Measurements from ENCODE around the gene UFSP1. TPM values are rescaled to one million over a fixed set of nuclear protein-coding genes. Genes with fewer than 3 reads are reported as not detected.

Gene UFSP1
- total and polyA plus RNA-seq, 2 of the 13 experiments (the other 11 are each of a cell fraction or from before 2014, with no cell fraction given): 0.65 to 3.3 TPM

- TF ChIP-seq, protein P1, sequence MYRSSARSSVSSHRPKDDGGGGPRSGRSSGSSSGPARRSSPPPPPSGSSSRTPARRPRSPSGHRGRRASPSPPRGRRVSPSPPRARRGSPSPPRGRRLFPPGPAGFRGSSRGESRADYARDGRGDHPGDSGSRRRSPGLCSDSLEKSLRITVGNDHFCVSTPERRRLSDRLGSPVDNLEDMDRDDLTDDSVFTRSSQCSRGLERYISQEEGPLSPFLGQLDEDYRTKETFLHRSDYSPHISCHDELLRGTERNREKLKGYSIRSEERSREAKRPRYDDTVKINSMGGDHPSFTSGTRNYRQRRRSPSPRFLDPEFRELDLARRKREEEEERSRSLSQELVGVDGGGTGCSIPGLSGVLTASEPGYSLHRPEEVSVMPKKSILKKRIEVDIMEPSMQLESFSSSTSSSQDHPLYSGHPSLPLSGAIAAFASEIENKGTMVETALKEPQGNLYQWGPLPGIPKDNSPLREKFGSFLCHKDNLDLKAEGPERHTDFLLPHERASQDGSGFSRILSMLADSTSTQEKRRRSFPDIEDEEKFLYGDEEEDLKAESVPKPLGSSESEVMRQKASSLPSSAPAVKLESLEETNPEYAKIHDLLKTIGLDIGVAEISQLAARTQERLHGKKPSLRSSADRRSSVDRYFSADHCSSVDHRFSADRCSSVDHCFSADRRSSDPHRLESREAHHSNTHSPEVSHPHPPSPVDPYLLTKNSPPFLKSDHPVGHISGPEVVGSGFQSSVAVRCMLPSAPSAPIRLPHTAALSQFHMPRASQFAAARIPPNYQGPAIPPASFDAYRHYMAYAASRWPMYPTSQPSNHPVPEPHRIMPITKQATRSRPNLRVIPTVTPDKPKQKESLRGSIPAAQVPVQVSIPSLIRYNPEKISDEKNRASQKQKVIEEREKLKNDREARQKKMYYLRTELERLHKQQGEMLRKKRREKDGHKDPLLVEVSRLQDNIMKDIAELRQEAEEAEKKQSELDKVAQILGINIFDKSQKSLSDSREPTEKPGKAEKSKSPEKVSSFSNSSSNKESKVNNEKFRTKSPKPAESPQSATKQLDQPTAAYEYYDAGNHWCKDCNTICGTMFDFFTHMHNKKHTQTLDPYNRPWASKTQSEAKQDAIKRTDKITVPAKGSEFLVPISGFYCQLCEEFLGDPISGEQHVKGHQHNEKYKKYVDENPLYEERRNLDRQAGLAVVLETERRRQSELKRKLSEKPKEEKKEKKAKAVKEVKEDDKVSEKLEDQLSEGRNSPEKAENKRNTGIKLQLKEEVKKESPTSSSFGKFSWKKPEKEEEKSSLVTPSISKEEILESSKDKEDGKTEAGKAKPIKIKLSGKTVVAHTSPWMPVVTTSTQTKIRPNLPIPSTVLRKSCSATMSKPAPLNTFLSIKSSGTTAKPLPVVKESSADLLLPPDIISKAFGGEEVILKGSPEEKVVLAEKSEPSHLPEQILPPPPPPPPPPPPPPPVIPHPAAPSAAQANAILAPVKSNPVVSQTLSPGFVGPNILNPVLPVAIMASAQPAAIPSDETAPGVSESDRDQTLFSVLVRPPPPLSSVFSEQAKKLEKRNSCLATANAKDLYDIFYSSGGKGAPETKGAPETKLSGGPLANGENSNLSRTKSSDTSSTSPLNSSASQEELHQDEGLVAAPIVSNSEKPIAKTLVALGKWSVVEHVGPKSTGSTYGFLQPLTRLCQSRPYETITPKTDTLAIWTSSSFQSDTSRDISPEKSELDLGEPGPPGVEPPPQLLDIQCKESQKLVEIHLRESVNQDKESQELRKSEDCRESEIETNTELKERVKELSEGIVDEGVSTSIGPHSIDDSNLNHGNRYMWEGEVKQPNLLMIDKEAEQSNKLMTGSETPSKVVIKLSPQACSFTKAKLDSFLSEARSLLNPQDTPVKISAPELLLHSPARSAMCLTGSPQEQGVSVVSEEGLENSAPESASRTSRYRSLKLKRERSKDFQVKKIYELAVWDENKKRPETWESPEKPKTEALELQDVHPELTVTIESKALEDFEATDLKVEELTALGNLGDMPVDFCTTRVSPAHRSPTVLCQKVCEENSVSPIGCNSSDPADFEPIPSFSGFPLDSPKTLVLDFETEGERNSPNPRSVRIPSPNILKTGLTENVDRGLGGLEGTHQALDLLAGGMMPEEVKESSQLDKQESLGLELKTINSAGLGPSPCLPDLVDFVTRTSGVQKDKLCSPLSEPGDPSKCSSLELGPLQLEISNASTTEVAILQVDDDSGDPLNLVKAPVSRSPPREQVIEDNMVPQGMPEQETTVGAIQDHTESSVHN (CRISPR knock-in tag; IDR thresholded peaks at IDR 0.05): peak; percentile 7; the same call in 1 of the 2 replicates
- TF ChIP-seq, protein P2, sequence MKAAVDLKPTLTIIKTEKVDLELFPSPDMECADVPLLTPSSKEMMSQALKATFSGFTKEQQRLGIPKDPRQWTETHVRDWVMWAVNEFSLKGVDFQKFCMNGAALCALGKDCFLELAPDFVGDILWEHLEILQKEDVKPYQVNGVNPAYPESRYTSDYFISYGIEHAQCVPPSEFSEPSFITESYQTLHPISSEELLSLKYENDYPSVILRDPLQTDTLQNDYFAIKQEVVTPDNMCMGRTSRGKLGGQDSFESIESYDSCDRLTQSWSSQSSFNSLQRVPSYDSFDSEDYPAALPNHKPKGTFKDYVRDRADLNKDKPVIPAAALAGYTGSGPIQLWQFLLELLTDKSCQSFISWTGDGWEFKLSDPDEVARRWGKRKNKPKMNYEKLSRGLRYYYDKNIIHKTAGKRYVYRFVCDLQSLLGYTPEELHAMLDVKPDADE (CRISPR knock-in tag; IDR thresholded peaks at IDR 0.05): no peak
- peak; percentile 68; the same call in 1 of the 2 replicates for TF ChIP-seq ZBTB20 (CRISPR knock-in tag; IDR thresholded peaks at IDR 0.05; ENCODE audit: borderline replicate concordance, low read depth)
- TF ChIP-seq ZNF460 (CRISPR knock-in tag; IDR thresholded peaks at IDR 0.05; ENCODE audit: borderline replicate concordance): no peak
- TF ChIP-seq MIER3 (CRISPR knock-in tag; IDR thresholded peaks at IDR 0.05; ENCODE audit: borderline replicate concordance): peak; percentile 78; the same call in 1 of the 2 replicates
- TF ChIP-seq, protein P3, sequence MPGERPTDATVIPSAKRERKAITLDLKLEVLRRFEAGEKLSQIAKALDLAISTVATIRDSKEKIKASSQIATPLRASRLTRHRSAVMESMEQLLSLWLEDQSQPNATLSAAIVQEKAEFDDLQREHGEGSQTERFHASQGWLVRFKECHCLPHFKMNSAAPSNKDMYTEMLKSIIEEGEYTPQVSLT (CRISPR knock-in tag; IDR thresholded peaks at IDR 0.05; ENCODE audit: borderline replicate concordance, low read depth): no peak
- peak; percentile 95 for TF ChIP-seq THAP11 (CRISPR knock-in tag; IDR thresholded peaks at IDR 0.05)
- TF ChIP-seq HNRNPK (IDR thresholded peaks at IDR 0.05; ENCODE audit: low read depth, low read length, poor library complexity, severe bottlenecking): peak; percentile 84
- peak; percentile 55; the same call in 1 of the 2 replicates for TF ChIP-seq SOX5 (CRISPR knock-in tag; IDR thresholded peaks at IDR 0.05; ENCODE audit: borderline replicate concordance)
- no peak for TF ChIP-seq TRIM24 (CRISPR knock-in tag; IDR thresholded peaks at IDR 0.05)
- TF ChIP-seq, protein P4, sequence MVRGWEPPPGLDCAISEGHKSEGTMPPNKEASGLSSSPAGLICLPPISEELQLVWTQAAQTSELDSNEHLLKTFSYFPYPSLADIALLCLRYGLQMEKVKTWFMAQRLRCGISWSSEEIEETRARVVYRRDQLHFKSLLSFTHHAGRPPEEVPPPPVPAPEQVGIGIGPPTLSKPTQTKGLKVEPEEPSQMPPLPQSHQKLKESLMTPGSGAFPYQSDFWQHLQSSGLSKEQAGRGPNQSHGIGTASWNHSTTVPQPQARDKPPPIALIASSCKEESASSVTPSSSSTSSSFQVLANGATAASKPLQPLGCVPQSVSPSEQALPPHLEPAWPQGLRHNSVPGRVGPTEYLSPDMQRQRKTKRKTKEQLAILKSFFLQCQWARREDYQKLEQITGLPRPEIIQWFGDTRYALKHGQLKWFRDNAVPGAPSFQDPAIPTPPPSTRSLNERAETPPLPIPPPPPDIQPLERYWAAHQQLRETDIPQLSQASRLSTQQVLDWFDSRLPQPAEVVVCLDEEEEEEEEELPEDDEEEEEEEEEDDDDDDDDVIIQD (CRISPR knock-in tag; IDR thresholded peaks at IDR 0.05; ENCODE audit: low read depth): peak; percentile 67; the same call in 1 of the 2 replicates
- TF ChIP-seq ZZZ3 (CRISPR knock-in tag; IDR thresholded peaks at IDR 0.05; ENCODE audit: borderline replicate concordance): peak; percentile 99; the same call in 1 of the 2 replicates
- no peak for TF ChIP-seq TCF12 (IDR thresholded peaks at IDR 0.05)
- TF ChIP-seq TCF12 (CRISPR knock-in tag; IDR thresholded peaks at IDR 0.05): peak; percentile 68; the same call in 1 of the 2 replicates
These were observed 14.7 kb downstream of the UFSP1 start, which contains the start of gene SRRT (continued) for GRCh38 chr7:100874577-100875355.

All from HepG2 (cell line).